Measurements from ENCODE around the gene TLCD4. TPM values are rescaled to one million over a fixed set of nuclear protein-coding genes. Genes with fewer than 3 reads are reported as not detected.

Gene TLCD4
- total and polyA plus RNA-seq, 2 of the 8 experiments (the other 6 are each of a cell fraction or from before 2014, with no cell fraction given) = 0.79 to 4.2 TPM

DNA sequence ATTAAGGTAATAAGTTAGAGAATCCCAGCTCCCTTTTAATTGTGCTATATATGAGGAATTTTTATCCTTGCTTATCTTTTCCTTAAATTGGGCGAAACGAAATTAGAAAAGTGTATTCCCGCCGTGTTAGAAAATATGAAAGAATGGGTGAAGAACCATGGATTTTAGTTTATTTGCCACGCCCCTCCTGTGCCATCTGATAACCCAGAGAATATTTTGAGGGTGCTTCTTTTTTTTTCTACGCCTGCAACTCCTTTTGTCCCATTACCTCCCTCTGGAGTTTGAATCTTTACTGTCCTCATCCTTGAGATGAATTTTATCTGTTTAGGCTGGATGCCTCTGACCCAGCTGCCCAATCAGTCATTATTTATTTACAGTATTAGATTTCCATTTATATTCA lies 1.6 kb downstream of the TLCD4 start (continued):
- TF ChIP-seq RAD21 (IDR thresholded peaks at IDR 0.05 in 1 of 2, conservative IDR thresholded peaks at IDR 0.05 in 1 of 2; ENCODE audit: low read depth in 2 of 2, low read length in 2 of 2) (no peak), RFX5 (IDR thresholded peaks at IDR 0.05; ENCODE audit: borderline replicate concordance, low read depth, low read length) (no peak), TAF1 (IDR thresholded peaks at IDR 0.05; ENCODE audit: low read depth, low read length) (no peak), POU5F1 (IDR thresholded peaks at IDR 0.05; ENCODE audit: low read depth, low read length) (no peak), SP1 (IDR thresholded peaks at IDR 0.05; ENCODE audit: low read depth, low read length) (no peak)

All from H1 (cell line).